Left hindlimb (tissue), 1 donor: ENCODE results near the gene GPR152.

Source experiments
- DNase-seq: peaks from one replicate; pipeline ENCODE4 v3.0.0-alpha.2; 2018

The GPR152 gene

GRCh38 chr11:67452141-67452952, at the start of gene GPR152:
Gene GPR152, minus strand, starts transcription at chr11:67452729. Its CDS starts 5 bp downstream, at chr11:67452724.
- no peak for DNase-seq

GRCh38 chr11:67501854-67502253, 49.3 kb upstream of the GPR152 start:
- peak; percentile 26 for DNase-seq

- DNase-seq = peak; percentile 17
Observed at GRCh38 chr11:67500831-67501715, 48.5 kb upstream of the GPR152 start.

- DNase-seq = peak; percentile 38
Observed at GRCh38 chr11:67500484-67500821, 47.9 kb upstream of the GPR152 start.

GRCh38 chr11:67499808-67500483, 47.4 kb upstream of the GPR152 start:
- DNase-seq = peak; percentile 28

- no peak for DNase-seq
Observed at GRCh38 chr11:67498544-67498972, 46.0 kb upstream of the GPR152 start.

GRCh38 chr11:67497656-67498291, 45.2 kb upstream of the GPR152 start:
- DNase-seq = no peak

- DNase-seq = no peak
Observed at GRCh38 chr11:67496113-67496512, 43.6 kb upstream of the GPR152 start.

GRCh38 chr11:67495234-67496005, 42.9 kb upstream of the GPR152 start:
- DNase-seq = no peak

- DNase-seq = no peak
Observed at GRCh38 chr11:67494371-67495233, 42.1 kb upstream of the GPR152 start.

GRCh38 chr11:67493548-67494370, 41.2 kb upstream of the GPR152 start:
- no peak for DNase-seq

GRCh38 chr11:67492801-67493547, 40.4 kb upstream of the GPR152 start:
- no peak for DNase-seq

- no peak for DNase-seq
Observed at GRCh38 chr11:67492069-67492727, 39.7 kb upstream of the GPR152 start.

- DNase-seq = no peak
Observed at GRCh38 chr11:67491276-67492068, 38.9 kb upstream of the GPR152 start.

- no peak for DNase-seq
Observed at GRCh38 chr11:67490727-67491065, 38.2 kb upstream of the GPR152 start.

GRCh38 chr11:67489885-67490726, 37.6 kb upstream of the GPR152 start:
- DNase-seq = no peak
